Lung (tissue), 12 donors: ENCODE data around the gene PRKAR1A. TPM values are rescaled to one million over a fixed set of nuclear protein-coding genes. Genes with fewer than 3 reads are reported as not detected.

Experiments used
- ATAC-seq: fragments of 200-7000 bp; cut with Tn5 transposase; one replicate; pipeline ENCODE4 v1.9.1; 2020; ENCODE audit warnings: moderate number of reproducible peaks; ENCODE audit not compliant: insufficient read depth, low FRiP score
- DNase-seq, 3 donors: peaks; one replicate each; pipeline ENCODE4 v3.0.0-alpha.2; 2013 to 2017
- H3K27ac ChIP-seq, 2 donors: one replicate each; pipeline ENCODE4 v1.5.1; 2013; ENCODE audit warnings: mild to moderate bottlenecking in 2 of 2, moderate library complexity in 2 of 2, control low read depth in 1 of 2, inconsistent platforms in 1 of 2, low read depth in 1 of 2, low read length in 1 of 2
- H3K27me3 ChIP-seq, 3 donors: one replicate each; pipeline ENCODE4 v1.5.1; 2013; ENCODE audit warnings: low read length in 2 of 3; ENCODE audit not compliant: control insufficient read depth in 3 of 3, insufficient read depth in 3 of 3
- H3K36me3 ChIP-seq, 4 donors: one replicate each; pipeline ENCODE4 v1.5.1; 2013; ENCODE audit warnings: low read length in 4 of 4, mild to moderate bottlenecking in 1 of 4, moderate library complexity in 1 of 4; ENCODE audit not compliant: control insufficient read depth in 4 of 4, insufficient read depth in 4 of 4
- H3K4me1 ChIP-seq, 5 donors: one replicate each; pipeline ENCODE4 v1.5.1; 2013; ENCODE audit warnings: low read length in 5 of 5, mild to moderate bottlenecking in 2 of 5, moderate library complexity in 1 of 5; ENCODE audit not compliant: control insufficient read depth in 5 of 5, insufficient read depth in 5 of 5
- H3K4me3 ChIP-seq: one replicate; pipeline ENCODE4 v1.5.1; 2013; ENCODE audit warnings: mild to moderate bottlenecking, control low read depth, moderate library complexity
- H3K9ac ChIP-seq, 2 donors: one replicate each; pipeline ENCODE4 v1.5.1; 2013; ENCODE audit warnings: low read length in 2 of 2, control low read depth in 1 of 2; ENCODE audit not compliant: insufficient read depth in 1 of 2
- H3K9me3 ChIP-seq, 4 donors: one replicate each; pipeline ENCODE4 v1.5.1; 2013; ENCODE audit warnings: low read length in 3 of 4, mild to moderate bottlenecking in 1 of 4, moderate library complexity in 1 of 4; ENCODE audit not compliant: control insufficient read depth in 4 of 4, insufficient read depth in 3 of 4
- CTCF ChIP-seq: IDR thresholded peaks from 2 replicates; pipeline ENCODE4 v1.5.1; 2012; ENCODE audit warnings: mild to moderate bottlenecking; ENCODE audit errors: control extremely low read depth, extremely low read depth
- WGBS, 2 donors: extraction: QIAGEN DNeasy Blood & Tissue Kit; methylation state at CpG; one replicate each; pipeline ENCODE4 v1.1.7; 2013; 5-methylcytosine and 5-hydroxymethylcytosine counted together
- polyA plus RNA-seq, 2 donors: library from polyadenylated mRNA; stranded (reverse); fragments of 200-250 nt; gene quantifications; one replicate each; pipeline ENCODE4 v1.2.1, GENCODE V29; 2013
- total RNA-seq, 2 donors: library from RNA; depleted of rRNA in 1 of 2; stranded (reverse); fragments of >200 nt in 1 of 2; gene quantifications; one replicate each; pipeline ENCODE4 v1.2.1, GENCODE V29; 2014 to 2021
- donor health status: control.
- donor health status: control.
- donor health status: Bipolar disorder and iron deficiency.
- donor health status: healthy.
- donor health status: DM: yes; HTN: yes; CAD: no.

The PRKAR1A gene
- total and polyA plus RNA-seq, 4 donors = 74.0 to 422 (median 265) TPM

DNA sequence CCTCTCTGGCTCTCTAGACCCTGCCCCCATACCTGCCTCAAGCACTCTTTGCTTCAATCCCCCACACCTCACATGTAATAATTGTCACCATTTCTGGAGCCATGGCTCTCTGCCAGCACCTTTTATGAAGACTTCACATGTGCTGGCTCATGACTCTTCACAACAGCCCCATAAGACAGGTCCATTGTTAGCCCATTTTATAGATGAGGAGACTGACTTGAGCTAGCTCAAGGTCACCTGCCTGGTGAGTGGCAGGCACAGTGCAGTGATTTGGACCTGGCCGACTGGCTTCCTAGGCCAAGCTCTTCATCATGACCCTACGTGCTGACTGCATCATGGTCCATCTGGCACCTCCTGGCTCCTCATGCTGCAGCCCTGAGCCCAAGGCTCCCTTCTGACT lies 63.9 kb downstream of the PRKAR1A start:
- ATAC-seq = no peak
- 92 to 94% methylated on average over 2 of the region's 2 CpGs for WGBS, 2 donors
- no peak overlapping the region for H3K9ac ChIP-seq
- peaks cover 0 to 5% (median 1%) of the 10 kb centered on the region in 4 donors for H3K9me3 ChIP-seq
- TF ChIP-seq CTCF = no peak
- peaks cover 0 to 46% (median 20%) of the 10 kb centered on the region in 5 donors for H3K4me1 ChIP-seq
- H3K36me3 ChIP-seq = peaks cover 0 to 1% (median 0%) of the 10 kb centered on the region in 4 donors
- H3K27ac ChIP-seq = peak overlapping the region in 1 of 2 donors; percentile 54
- H3K4me3 ChIP-seq = no peak overlapping the region
- DNase-seq = no peak
- no peaks in the 10 kb centered on the region for H3K27me3 ChIP-seq

GRCh38 chr17:68576811-68577496 lies 64.7 kb downstream of the PRKAR1A start:
- Histone ChIP-seq H3K27me3 (no peaks in the 10 kb centered on the region), H3K27ac (peak overlapping the region in 1 of 2 donors; percentile 54), H3K9me3 (peaks cover 0 to 5% (median 1%) of the 10 kb centered on the region in 4 donors), H3K9ac (no peak overlapping the region), H3K4me1 (peaks cover 0 to 46% (median 22%) of the 10 kb centered on the region in 5 donors), H3K4me3 (no peak overlapping the region), H3K36me3 (peaks cover 0 to 1% (median 0%) of the 10 kb centered on the region in 4 donors)
- 72 to 81% methylated on average over 8 of the region's 8 CpGs for WGBS, 2 donors
- DNase-seq (peak; percentile 71 to 94 (median 87)), ATAC-seq (peak; percentile 7)
- no peak for TF ChIP-seq CTCF

GRCh38 chr17:68577497-68577821 lies 65.2 kb downstream of the PRKAR1A start:
- H3K9me3 ChIP-seq = peaks cover 0 to 5% (median 1%) of the 10 kb centered on the region in 4 donors
- ATAC-seq (no peak), DNase-seq (no peak)
- 66 to 83% methylated on average over 3 of the region's 3 CpGs for WGBS, 2 donors
- peak overlapping the region in 1 of 2 donors; percentile 54 for H3K27ac ChIP-seq
- H3K4me1 ChIP-seq = peaks cover 0 to 46% (median 26%) of the 10 kb centered on the region in 5 donors
- TF ChIP-seq CTCF = no peak
- no peak overlapping the region for H3K9ac ChIP-seq
- no peaks in the 10 kb centered on the region for H3K27me3 ChIP-seq
- H3K4me3 ChIP-seq = no peak overlapping the region
- peaks cover 0 to 1% (median 0%) of the 10 kb centered on the region in 4 donors for H3K36me3 ChIP-seq

DNA sequence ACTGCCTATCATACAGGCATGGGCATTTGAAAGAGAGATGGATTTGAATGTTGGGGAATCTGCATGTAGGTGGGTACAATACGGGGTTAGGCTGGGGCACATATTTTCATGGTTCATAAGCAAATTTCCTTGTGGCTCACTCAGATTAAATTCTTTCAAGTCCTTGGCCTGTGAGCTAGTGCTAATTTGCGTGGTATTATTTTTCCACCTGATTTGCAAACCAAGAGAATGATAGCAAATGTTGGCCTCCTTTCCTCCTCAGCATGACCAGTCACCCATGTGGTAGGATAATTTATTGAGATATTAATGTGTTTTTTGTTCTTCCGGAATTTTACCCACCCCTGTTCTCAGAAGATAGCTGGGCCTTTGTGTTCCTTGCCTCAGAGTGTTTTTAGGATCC lies 66.0 kb downstream of the PRKAR1A start:
- WGBS, 2 donors = 79 to 89% methylated on average over 3 of the region's 3 CpGs
- peaks cover 0 to 5% (median 1%) of the 10 kb centered on the region in 4 donors for H3K9me3 ChIP-seq
- no peak overlapping the region for H3K9ac ChIP-seq
- ATAC-seq (no peak), DNase-seq (no peak)
- H3K27me3 ChIP-seq = no peaks in the 10 kb centered on the region
- H3K27ac ChIP-seq = peak overlapping the region in 1 of 2 donors; percentile 33
- H3K36me3 ChIP-seq = no peaks in the 10 kb centered on the region
- TF ChIP-seq CTCF = no peak
- H3K4me1 ChIP-seq = peaks cover 0 to 47% (median 26%) of the 10 kb centered on the region in 5 donors
- no peak overlapping the region for H3K4me3 ChIP-seq
